ENCODE measurements around the gene SPOCK3.
"Not testable (repeated sequence)": the region's sequence is repeated elsewhere in the genome, so short reads cannot be mapped to it uniquely, and the experiment has no call there.

Gene SPOCK3

GRCh38 chr4:166965562-166965961, 268.7 kb downstream of the SPOCK3 start:
- DNase-seq: no peak

GRCh38 chr4:166957451-166957850, 276.8 kb downstream of the SPOCK3 start:
- DNase-seq: no peak

GRCh38 chr4:166956484-166956883, 277.8 kb downstream of the SPOCK3 start:
- no peak for DNase-seq

- no peak for DNase-seq
Observed at GRCh38 chr4:166941629-166942028, 292.7 kb downstream of the SPOCK3 start.

- no peak for DNase-seq
Observed at GRCh38 chr4:166930464-166930863, 303.8 kb downstream of the SPOCK3 start.

- DNase-seq: no peak
Observed at GRCh38 chr4:166924424-166924823, 309.9 kb downstream of the SPOCK3 start.

- DNase-seq: no peak
Observed at GRCh38 chr4:166913926-166914325, 320.4 kb downstream of the SPOCK3 start.

GRCh38 chr4:166903408-166903807, 330.9 kb downstream of the SPOCK3 start:
- DNase-seq: no peak

GRCh38 chr4:166902941-166903340, 331.4 kb downstream of the SPOCK3 start:
- DNase-seq: no peak

- DNase-seq: no peak
Observed at GRCh38 chr4:166896254-166896653, 338.0 kb downstream of the SPOCK3 start.

- DNase-seq: no peak
Observed at GRCh38 chr4:166895771-166896170, 338.5 kb downstream of the SPOCK3 start.

- DNase-seq: no peak
Observed at GRCh38 chr4:166887457-166887856, 346.8 kb downstream of the SPOCK3 start.

GRCh38 chr4:166886718-166887117, 347.6 kb downstream of the SPOCK3 start:
- no peak for DNase-seq

GRCh38 chr4:166882221-166882620, 352.1 kb downstream of the SPOCK3 start:
- no peak for DNase-seq

- no peak for DNase-seq
Observed at GRCh38 chr4:166875821-166876220, 358.5 kb downstream of the SPOCK3 start.

- no peak for DNase-seq
Observed at GRCh38 chr4:166862032-166862431, 372.3 kb downstream of the SPOCK3 start.

- DNase-seq: not testable (repeated sequence)
Observed at GRCh38 chr4:166850398-166850797, 383.9 kb downstream of the SPOCK3 start.

- DNase-seq: no peak
Observed at GRCh38 chr4:166846939-166847338, 387.4 kb downstream of the SPOCK3 start.

GRCh38 chr4:166842795-166843261, 391.5 kb downstream of the SPOCK3 start:
- DNase-seq: no peak

GRCh38 chr4:166839615-166840251, 394.6 kb downstream of the SPOCK3 start:
- DNase-seq: no peak

- DNase-seq: no peak
Observed at GRCh38 chr4:166838975-166839614, 395.2 kb downstream of the SPOCK3 start.

GRCh38 chr4:166836865-166837264, 397.4 kb downstream of the SPOCK3 start:
- DNase-seq: no peak

GRCh38 chr4:166827629-166828028, 406.7 kb downstream of the SPOCK3 start:
- no peak for DNase-seq

Measured in anterior cingulate cortex (tissue), 58 donors.